Breast epithelium (tissue), 4 donors: ENCODE results near the gene CTAG1B. TPM values are rescaled to one million over a fixed set of nuclear protein-coding genes. Genes with fewer than 3 reads are reported as not detected.
A peak's percentile ranks its signal among the peaks of the same experiment; 100 is the strongest.
"Not testable (repeated sequence)": the region's sequence is repeated elsewhere in the genome, so short reads cannot be mapped to it uniquely, and the experiment has no call there.

Experiments used
- DNase-seq, 2 donors: peaks; one replicate each; pipeline ENCODE4 v3.0.0-alpha.2; 2019; ENCODE audit warnings: low spot score in 2 of 2
- H3K27ac ChIP-seq, 2 donors: fragments of 200-600 bp; sonication (generic) in 1 of 2; one replicate each; pipeline ENCODE4 v1.5.1; 2016 to 2019; ENCODE audit warnings: mild to moderate bottlenecking in 1 of 2
- H3K27me3 ChIP-seq, 2 donors: fragments of 200-600 bp; sonication (generic) in 1 of 2; one replicate each; pipeline versions ENCODE4 v1.5.1 to v1.6.0; 2017 to 2019; ENCODE audit warnings: control low read depth in 1 of 2, mild to moderate bottlenecking in 1 of 2
- H3K36me3 ChIP-seq: fragments of 200-600 bp; one replicate; pipeline ENCODE4 v1.5.1; 2019
- H3K4me1 ChIP-seq, 2 donors: fragments of 200-600 bp; sonication (generic); one replicate each; pipeline ENCODE4 v1.5.1; 2016 to 2019; ENCODE audit warnings: control low read depth in 1 of 2
- H3K4me3 ChIP-seq, 3 donors: fragments of 200-600 bp; sonication (generic); 1 replicate in 2 of 3; 2 replicates in 1 of 3; pipeline ENCODE4 v1.5.1; 2016 to 2019; ENCODE audit warnings: mild to moderate bottlenecking in 3 of 3, moderate library complexity in 2 of 3
- H3K9me3 ChIP-seq, 2 donors: fragments of 200-600 bp; sonication (generic) in 1 of 2; one replicate each; pipeline ENCODE4 v1.5.1; 2016 to 2019; ENCODE audit warnings: control low read depth in 1 of 2
- POLR2A ChIP-seq: fragments of 450-650 bp; IDR thresholded peaks from one replicate; pipeline ENCODE4 v1.6.1; 2016; ENCODE audit warnings: antibody characterized with exemption, mild to moderate bottlenecking, moderate library complexity
- POLR2AphosphoS5 ChIP-seq, 3 donors: sonication (generic); formaldehyde crosslinking; IDR thresholded peaks; one replicate each; pipeline ENCODE4 v1.6.1; 2017; ENCODE audit warnings: antibody characterized with exemption in 3 of 3
- intact Hi-C: fragments of 100-400 bp; cut with DNase I; formaldehyde crosslinking; loops from one replicate; pipeline ENCODE4 v1.15.1; 2023; ENCODE audit warnings: low total_unique reads
- total RNA-seq, 3 donors: library from RNA; depleted of rRNA; stranded (reverse); fragments of >200 nt; gene quantifications; one replicate each; pipeline ENCODE4 v1.1.0, GENCODE V29; 2016
- TF ChIP-seq, protein P1 (sequence below), 3 donors: fragments of 450-650 bp; IDR thresholded peaks; one replicate each; pipeline ENCODE4 v1.5.1; 2016 to 2017; ENCODE audit warnings: antibody characterized with exemption in 3 of 3, mild to moderate bottlenecking in 3 of 3, moderate library complexity in 3 of 3

Gene CTAG1B
- total RNA-seq, 3 donors from 2014 or later, result 2.3 TPM; not detected in 2

DNA sequence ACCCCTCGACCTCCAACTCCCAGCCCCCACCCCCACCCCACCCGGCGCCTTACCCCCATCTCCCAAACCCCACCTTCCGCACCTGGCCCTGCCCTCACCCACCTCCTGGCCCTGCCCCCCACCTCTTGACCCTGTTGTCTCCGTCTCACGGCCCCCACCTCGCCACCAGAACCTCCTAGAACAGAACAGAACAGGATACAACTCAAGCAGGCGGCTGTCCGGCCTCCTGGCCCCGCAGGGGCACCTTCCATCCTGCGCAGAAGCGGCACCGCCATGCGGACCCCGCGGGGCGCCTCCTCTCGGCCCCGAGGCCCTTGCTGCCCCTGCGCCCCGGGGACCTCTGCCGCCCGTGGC, 33.9 kb upstream of the CTAG1B start:
- TF ChIP-seq POLR2A, result no peak
- TF ChIP-seq, protein P1, sequence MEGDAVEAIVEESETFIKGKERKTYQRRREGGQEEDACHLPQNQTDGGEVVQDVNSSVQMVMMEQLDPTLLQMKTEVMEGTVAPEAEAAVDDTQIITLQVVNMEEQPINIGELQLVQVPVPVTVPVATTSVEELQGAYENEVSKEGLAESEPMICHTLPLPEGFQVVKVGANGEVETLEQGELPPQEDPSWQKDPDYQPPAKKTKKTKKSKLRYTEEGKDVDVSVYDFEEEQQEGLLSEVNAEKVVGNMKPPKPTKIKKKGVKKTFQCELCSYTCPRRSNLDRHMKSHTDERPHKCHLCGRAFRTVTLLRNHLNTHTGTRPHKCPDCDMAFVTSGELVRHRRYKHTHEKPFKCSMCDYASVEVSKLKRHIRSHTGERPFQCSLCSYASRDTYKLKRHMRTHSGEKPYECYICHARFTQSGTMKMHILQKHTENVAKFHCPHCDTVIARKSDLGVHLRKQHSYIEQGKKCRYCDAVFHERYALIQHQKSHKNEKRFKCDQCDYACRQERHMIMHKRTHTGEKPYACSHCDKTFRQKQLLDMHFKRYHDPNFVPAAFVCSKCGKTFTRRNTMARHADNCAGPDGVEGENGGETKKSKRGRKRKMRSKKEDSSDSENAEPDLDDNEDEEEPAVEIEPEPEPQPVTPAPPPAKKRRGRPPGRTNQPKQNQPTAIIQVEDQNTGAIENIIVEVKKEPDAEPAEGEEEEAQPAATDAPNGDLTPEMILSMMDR (IDR thresholded peaks at IDR 0.05), result no peak
- no peak for TF ChIP-seq POLR2AphosphoS5 (IDR thresholded peaks at IDR 0.05)
- Histone ChIP-seq H3K4me3 (no peak overlapping the region), H3K4me1 (no peaks in the 10 kb centered on the region), H3K36me3 (no peaks in the 10 kb centered on the region), H3K27me3 (peaks cover 0 to 16% of the 10 kb centered on the region in 2 donors), H3K9me3 (no peaks in the 10 kb centered on the region), H3K27ac (no peak overlapping the region)
- no peak for DNase-seq
- intact Hi-C loops, result no loop called here

DNA sequence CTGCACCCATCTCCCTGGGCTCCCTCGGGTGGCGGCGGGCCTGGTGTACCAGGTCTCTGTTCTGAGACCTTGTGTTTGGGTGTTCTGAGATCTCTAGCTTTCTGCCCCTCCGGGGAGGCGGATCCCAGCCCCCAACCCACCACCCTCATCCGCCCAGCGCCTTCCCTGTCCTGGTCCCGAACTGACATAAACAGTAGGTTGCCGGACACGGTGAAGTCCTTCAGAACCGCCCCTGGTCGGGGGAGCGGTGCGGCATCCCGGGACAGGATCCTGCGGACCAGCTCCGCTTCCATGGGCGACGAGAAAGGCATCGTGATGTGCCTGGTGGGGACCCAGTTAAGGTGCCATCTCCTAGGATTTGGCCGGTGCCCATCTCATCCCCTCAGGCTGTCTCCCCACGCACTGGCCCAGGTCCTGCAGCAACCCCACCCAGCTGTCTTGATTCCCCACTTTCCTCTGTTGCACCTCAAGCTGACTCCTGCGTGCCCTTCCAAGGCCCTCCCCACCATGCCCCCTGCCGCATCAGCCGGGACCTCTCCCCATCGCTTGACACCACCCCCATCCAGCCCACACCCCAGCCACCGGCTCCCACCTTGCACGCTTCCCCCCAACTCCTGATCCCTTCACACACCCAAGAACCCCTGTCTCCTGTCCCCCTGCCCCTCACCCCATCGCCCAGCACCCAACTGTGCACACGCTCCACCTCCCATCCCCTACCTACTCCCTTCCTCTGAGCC, 33.4 kb upstream of the CTAG1B start:
- intact Hi-C loops, result no loop called here
- Histone ChIP-seq H3K4me1 (no peaks in the 10 kb centered on the region), H3K9me3 (no peaks in the 10 kb centered on the region), H3K27ac (no peak overlapping the region), H3K27me3 (peaks cover 0 to 16% of the 10 kb centered on the region in 2 donors), H3K36me3 (no peaks in the 10 kb centered on the region), H3K4me3 (no peak overlapping the region)
- no peak for DNase-seq
- no peak for TF ChIP-seq POLR2A
- no peak for TF ChIP-seq POLR2AphosphoS5 (IDR thresholded peaks at IDR 0.05)
- TF ChIP-seq, protein P1 (IDR thresholded peaks at IDR 0.05), result no peak

DNA sequence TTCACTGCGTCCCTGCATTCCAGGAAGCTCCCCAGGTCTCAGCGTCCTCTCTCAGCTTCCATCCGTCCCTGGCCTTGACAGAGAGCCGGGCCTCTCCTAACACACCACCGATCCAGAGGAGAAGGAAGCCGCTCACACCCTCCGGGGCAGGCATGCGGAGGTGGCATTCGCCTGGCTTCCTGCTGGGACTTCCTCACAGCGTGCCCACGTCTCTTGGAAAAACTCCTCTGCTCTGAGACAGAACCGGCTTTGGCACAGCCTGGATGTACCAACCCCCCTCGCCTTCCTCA, 31.1 kb upstream of the CTAG1B start:
- H3K4me1 ChIP-seq, result no peaks in the 10 kb centered on the region
- TF ChIP-seq POLR2A (no peak), POLR2AphosphoS5 (IDR thresholded peaks at IDR 0.05) (no peak)
- TF ChIP-seq, protein P1 (IDR thresholded peaks at IDR 0.05), result no peak
- peak overlapping the region in 2 of 3 donors; percentile 5 to 41 for H3K4me3 ChIP-seq
- H3K36me3 ChIP-seq, result no peaks in the 10 kb centered on the region
- H3K9me3 ChIP-seq, result no peaks in the 10 kb centered on the region
- intact Hi-C loops, result no loop called here
- no peak for DNase-seq
- no peak overlapping the region for H3K27ac ChIP-seq
- H3K27me3 ChIP-seq, result peaks cover 0 to 16% of the 10 kb centered on the region in 2 donors

DNA sequence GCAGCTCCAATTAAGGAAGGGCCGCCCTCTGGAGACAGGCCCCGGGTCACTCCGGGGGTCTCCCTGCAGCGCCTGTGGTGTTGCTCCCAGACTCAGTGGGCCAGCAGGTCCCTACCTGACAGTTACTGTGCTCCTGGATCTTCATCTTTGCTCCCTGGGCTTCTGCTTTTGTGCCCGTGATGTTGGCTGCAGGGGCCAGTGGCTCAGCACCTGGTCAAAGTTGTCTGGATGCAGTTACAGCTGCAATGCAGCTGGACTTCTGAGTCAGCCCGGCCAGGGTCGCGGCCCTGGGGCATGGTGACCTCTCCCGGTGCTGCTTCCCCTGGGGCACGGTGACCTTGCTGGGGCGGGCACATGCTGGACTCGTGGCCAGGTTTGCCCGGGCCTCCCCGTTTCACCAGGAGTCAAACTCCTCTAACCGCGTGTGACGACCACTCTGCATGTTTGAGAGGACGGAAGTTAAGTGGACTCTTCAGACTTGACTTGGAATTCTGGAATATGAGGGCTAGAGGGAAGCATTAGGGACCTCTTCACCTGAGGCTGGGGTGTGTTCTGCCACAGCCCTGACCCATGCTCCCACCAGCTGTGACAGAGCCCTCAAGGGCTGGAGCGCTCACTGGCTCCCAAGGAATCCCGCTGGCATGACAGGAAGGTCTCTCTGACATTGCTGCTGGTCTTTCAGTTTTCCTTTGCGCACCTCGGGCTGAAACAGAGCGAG, 30.6 kb upstream of the CTAG1B start:
- Histone ChIP-seq H3K27me3 (peaks cover 0 to 11% of the 10 kb centered on the region in 2 donors), H3K9me3 (no peaks in the 10 kb centered on the region), H3K27ac (no peak overlapping the region), H3K4me3 (peak overlapping the region in 2 of 3 donors; percentile 5 to 41), H3K36me3 (no peaks in the 10 kb centered on the region), H3K4me1 (no peaks in the 10 kb centered on the region)
- no peak for TF ChIP-seq POLR2AphosphoS5 (IDR thresholded peaks at IDR 0.05)
- TF ChIP-seq, protein P1 (IDR thresholded peaks at IDR 0.05), result no peak
- no peak for DNase-seq
- intact Hi-C loops, result no loop called here

DNA sequence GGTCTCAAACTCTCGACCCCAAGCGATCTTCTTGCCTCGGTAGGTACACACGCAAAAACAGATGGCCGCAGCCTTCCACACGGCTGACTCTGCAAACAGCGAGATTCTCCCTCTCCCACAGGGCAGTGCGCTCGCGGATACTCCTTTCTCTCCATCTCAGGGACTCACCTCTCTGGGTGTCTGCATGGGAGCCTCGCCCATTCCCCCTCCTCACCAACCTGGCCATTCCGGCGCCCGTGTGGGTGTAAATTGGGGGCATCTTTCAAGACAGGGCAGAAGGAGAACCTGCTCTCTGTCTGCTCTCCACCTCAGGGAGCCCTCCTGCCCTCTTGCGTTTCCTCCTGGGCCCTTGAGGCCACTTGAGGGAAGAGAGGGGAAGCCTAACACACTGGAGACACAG, 29.8 kb upstream of the CTAG1B start:
- no peak for DNase-seq
- H3K4me1 ChIP-seq, result no peaks in the 10 kb centered on the region
- no peaks in the 10 kb centered on the region for H3K9me3 ChIP-seq
- H3K36me3 ChIP-seq, result no peaks in the 10 kb centered on the region
- intact Hi-C loops, result no loop called here
- H3K27ac ChIP-seq, result no peak overlapping the region
- TF ChIP-seq POLR2A (no peak), POLR2AphosphoS5 (IDR thresholded peaks at IDR 0.05) (no peak)
- TF ChIP-seq, protein P1 (IDR thresholded peaks at IDR 0.05), result no peak
- H3K27me3 ChIP-seq, result peaks cover 0 to 11% of the 10 kb centered on the region in 2 donors
- H3K4me3 ChIP-seq, result no peak overlapping the region

DNA sequence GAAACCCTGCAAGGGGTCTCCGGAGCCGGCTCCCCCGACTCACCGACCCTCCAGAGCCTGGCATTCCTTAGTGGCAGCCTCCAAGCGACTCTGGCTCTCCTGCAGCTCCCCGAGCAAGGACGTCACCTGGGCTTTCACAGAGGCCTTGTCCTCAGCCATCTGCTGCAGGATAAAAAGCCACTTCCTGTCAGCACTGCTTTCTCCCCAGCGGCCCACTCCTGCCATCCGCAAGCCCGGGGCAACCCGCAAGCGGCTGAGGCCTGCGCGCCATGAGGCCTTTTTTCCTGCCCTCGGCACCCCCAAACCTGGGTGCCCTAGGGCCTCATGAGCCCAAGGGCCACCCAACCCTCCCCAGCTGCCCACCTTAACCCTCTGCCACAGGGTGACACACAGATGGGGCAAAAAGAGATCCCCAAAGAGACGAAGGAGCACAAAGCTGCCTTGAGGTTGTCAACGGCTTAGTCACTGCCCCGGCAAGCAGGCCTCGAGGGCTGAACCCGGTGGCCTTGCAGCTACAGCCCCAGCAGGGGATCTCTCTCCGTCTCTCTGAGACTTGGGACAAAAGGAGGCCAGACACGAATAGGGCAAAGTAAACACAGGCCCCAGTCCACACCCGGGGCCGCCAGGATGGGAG, 26.8 kb upstream of the CTAG1B start:
- DNase-seq, H3K27ac ChIP-seq, H3K27me3 ChIP-seq, intact Hi-C loops, H3K9me3 ChIP-seq, H3K4me3 ChIP-seq, H3K4me1 ChIP-seq, H3K36me3 ChIP-seq: not testable (repeated sequence)

DNA sequence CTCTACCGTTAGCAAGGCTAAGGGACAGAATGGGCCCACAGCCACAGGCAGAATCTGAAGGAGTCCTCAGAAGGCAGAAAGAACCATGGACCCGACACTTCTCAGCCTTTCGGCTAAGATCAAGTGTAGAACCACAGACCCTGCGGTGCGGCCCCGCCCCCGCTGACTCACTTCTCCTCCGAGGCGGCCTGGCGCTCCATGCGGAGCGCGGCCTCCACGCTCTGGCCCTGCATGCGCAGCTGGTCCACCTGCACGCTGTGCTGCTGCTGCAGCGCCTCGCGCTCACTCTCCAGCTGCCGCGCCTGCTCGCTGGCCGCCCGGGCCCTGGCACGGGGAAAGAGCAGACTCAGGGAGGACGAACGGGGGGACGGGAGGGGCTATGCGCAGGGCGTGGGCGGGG, 24.6 kb upstream of the CTAG1B start:
- H3K4me1 ChIP-seq, DNase-seq, H3K4me3 ChIP-seq, H3K27ac ChIP-seq, H3K27me3 ChIP-seq, H3K36me3 ChIP-seq, intact Hi-C loops, H3K9me3 ChIP-seq: not testable (repeated sequence)
